Caco-2 (cell line): ENCODE results near the gene JPH2. TPM values are rescaled to one million over a fixed set of nuclear protein-coding genes. Genes with fewer than 3 reads are reported as not detected.

ENCODE experiments used
- BruUV-seq: library from RNA; stranded (reverse); fragments of 400-500 nt; replicated peaks from 2 replicates; lab custom pipeline; 2021; lab: Mats Ljungman, UMichigan
- CTCF ChIA-PET: fragments of 300-600 bp; sonication (Branson Sonifier 250); formaldehyde crosslinking; loops from one replicate; lab custom pipeline; 2022; ENCODE audit warnings: antibody characterized with exemption; lab: Charles Lee
- POLR2A ChIA-PET: fragments of 300-600 bp; sonication (Branson Sonifier 250); formaldehyde crosslinking; loops from one replicate; lab custom pipeline; 2022; ENCODE audit warnings: antibody characterized with exemption; lab: Charles Lee
- DNase-seq, 2 experiments: peaks; one replicate each; pipeline versions ENCODE4 v3.0.0 to v3.0.0-alpha.2; 2020 to 2022
- H3K27me3 ChIP-seq: replicated peaks from 2 replicates; pipeline ENCODE4 v1.6.0; 2011; ENCODE audit warnings: low read length; ENCODE audit not compliant: control insufficient read depth, insufficient read depth
- H3K36me3 ChIP-seq: 2 replicates; pipeline ENCODE4 v1.5.1; 2011; ENCODE audit warnings: low read length; ENCODE audit not compliant: control insufficient read depth, insufficient read depth
- H3K4me1 ChIP-seq: fragments of 250-450 bp; sonication (Bioruptor Pico); 2 replicates; pipeline ENCODE4 v1.5.1; 2020; ENCODE audit warnings: mild to moderate bottlenecking
- H3K4me3 ChIP-seq: 2 replicates; pipeline ENCODE4 v1.5.1; 2011; ENCODE audit warnings: low read depth, mild to moderate bottlenecking, control low read depth, low read length
- H3K9me3 ChIP-seq: fragments of 250-450 bp; sonication (Bioruptor Pico); 2 replicates; pipeline ENCODE4 v1.5.1; 2020; ENCODE audit warnings: mild to moderate bottlenecking, moderate library complexity
- H3K27ac Mint-ChIP-seq: one replicate; pipeline ENCODE4 v1.8.0; 2022; ENCODE audit warnings: mixed read lengths; ENCODE audit not compliant: unreplicated experiment
- H3K27me3 Mint-ChIP-seq: one replicate; pipeline ENCODE4 v1.8.0; 2022; ENCODE audit warnings: mixed read lengths; ENCODE audit not compliant: insufficient read depth, unreplicated experiment
- H3K36me3 Mint-ChIP-seq: one replicate; pipeline ENCODE4 v1.8.0; 2022; ENCODE audit warnings: mild to moderate bottlenecking, mixed read lengths; ENCODE audit not compliant: insufficient read depth, unreplicated experiment
- H3K4me1 Mint-ChIP-seq: one replicate; pipeline ENCODE4 v1.8.0; 2022; ENCODE audit warnings: low read depth, mixed read lengths; ENCODE audit not compliant: unreplicated experiment
- H3K4me3 Mint-ChIP-seq: one replicate; pipeline ENCODE4 v1.8.0; 2022; ENCODE audit warnings: mild to moderate bottlenecking, moderate library complexity, mixed read lengths; ENCODE audit not compliant: unreplicated experiment
- H3K9me3 Mint-ChIP-seq: one replicate; pipeline ENCODE4 v1.8.0; 2022; ENCODE audit warnings: mixed read lengths; ENCODE audit not compliant: unreplicated experiment
- CTCF ChIP-seq, 2 experiments: fragments of 200-600 bp in 1 of 2; IDR thresholded peaks; 1 replicate in 1 of 2; 2 replicates in 1 of 2; pipeline versions ENCODE4 v1.5.1 to v1.8.0; 2011 to 2022; ENCODE audit warnings: antibody characterized with exemption in 1 of 2, control low read depth in 1 of 2, inconsistent platforms in 1 of 2, low read depth in 1 of 2, low read length in 1 of 2, mild to moderate bottlenecking in 1 of 2, moderate library complexity in 1 of 2; ENCODE audit not compliant: insufficient read depth in 1 of 2, severe bottlenecking in 1 of 2, unreplicated experiment in 1 of 2
- intact Hi-C: fragments of 100-400 bp; cut with micrococcal nuclease; formaldehyde crosslinking; loops from one replicate; pipeline ENCODE4 v1.10.0; 2022; ENCODE audit not compliant: unreplicated experiment
- total RNA-seq: library from RNA; stranded (reverse); gene quantifications from 2 replicates; pipeline ENCODE4 v1.2.3, GENCODE V29; 2022

JPH2 gene
- total RNA-seq, 1 experiment from 2014 or later = 10.5 TPM

DNA sequence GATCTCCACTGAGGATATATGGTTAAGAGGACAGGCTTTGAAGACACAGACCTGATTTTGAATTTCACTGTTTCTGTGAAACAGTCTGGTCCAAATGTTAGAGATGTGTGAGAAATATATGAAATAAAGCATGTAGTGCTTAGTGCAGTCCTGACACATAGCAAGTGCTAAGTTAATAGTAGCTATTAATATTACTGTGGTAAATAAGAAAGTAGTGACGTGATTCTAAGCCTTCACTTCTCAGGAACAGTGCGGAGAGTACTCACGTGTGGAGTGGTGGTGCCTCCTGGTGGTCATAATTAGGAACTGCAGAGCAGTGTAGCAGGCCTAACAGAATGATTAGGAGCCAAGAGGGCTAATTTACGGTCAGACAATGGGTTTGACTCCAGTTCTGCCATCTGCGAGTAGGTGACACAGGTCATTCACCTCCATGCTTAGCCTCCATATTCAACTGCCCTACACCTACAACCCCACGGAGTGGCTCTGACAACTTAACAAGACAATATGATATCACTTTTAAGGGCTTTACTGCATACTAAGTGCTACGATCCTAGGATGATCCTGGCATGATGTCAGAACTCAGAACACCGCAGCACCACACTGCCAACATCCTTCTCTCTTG, 106.2 kb downstream of the JPH2 start:
- no peaks in the 10 kb centered on the region for H3K36me3 Mint-ChIP-seq
- no peak overlapping the region for H3K4me3 Mint-ChIP-seq
- ChIA-PET POLR2A (no interaction called here), CTCF (interaction anchor here (0.6 to 1.4 kb wide), 11 partner anchors 9 to 543 kb away, joined by 3 to 11 read pairs (median 5); no protein-coding TSS in a partner anchor)
- BruUV-seq = no TSS peak
- Histone ChIP-seq H3K4me3 (no peak overlapping the region), H3K9me3 (no peaks in the 10 kb centered on the region), H3K27me3 (no peaks in the 10 kb centered on the region), H3K36me3 (no peaks in the 10 kb centered on the region), H3K4me1 (no peaks in the 10 kb centered on the region)
- intact Hi-C loops = loop anchor here (1.0 kb wide), 5 partner anchors 24 to 631 kb away; no protein-coding TSS in a partner anchor
- TF ChIP-seq CTCF (IDR thresholded peaks at IDR 0.05; ENCODE audit: insufficient read depth in 1 of 2, low read depth in 1 of 2, low read length in 1 of 2, severe bottlenecking in 1 of 2, unreplicated experiment in 1 of 2) = peak; percentile 99 to 100
- H3K27me3 Mint-ChIP-seq = peaks cover 13% of the 10 kb centered on the region
- no peaks in the 10 kb centered on the region for H3K4me1 Mint-ChIP-seq
- peak; percentile 85 to 88 for DNase-seq
- H3K27ac Mint-ChIP-seq = no peak overlapping the region
- no peaks in the 10 kb centered on the region for H3K9me3 Mint-ChIP-seq

DNA sequence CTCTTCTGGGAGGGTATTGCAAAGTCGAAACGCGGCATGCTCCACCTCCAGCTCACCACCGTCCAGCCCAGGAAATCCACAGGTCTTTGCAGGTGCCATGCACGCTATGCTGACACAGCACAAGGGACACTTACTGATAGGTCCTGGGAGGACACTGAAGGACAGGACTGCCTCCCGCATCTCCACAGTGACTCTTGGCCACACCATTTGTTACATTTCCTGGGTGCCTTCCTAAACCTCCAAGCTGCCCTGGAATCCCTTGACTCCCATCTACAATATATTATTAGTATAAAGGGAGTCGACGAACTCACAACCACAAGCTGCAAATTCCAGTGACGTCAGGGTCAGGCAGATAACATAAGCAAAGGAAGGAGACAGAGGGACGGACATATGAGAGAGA, 106.9 kb downstream of the JPH2 start:
- no peaks in the 10 kb centered on the region for H3K27me3 ChIP-seq

GRCh38 chr20:44079291-44079690, 107.7 kb downstream of the JPH2 start:
- ChIA-PET CTCF (interaction anchor here (0.9 to 1.2 kb wide), 3 partner anchors 10 to 325 kb away, joined by 3 to 4 read pairs (median 3); no protein-coding TSS in a partner anchor), POLR2A (no interaction called here)

More for the DNA sequence above, 106.9 kb downstream of the JPH2 start:
- intact Hi-C loops = loop anchor here (1.0 kb wide), 5 partner anchors 24 to 631 kb away; no protein-coding TSS in a partner anchor
- H3K9me3 ChIP-seq = no peaks in the 10 kb centered on the region
- H3K4me3 ChIP-seq = no peak overlapping the region
- ChIA-PET POLR2A (no interaction called here), CTCF (interaction anchor here (0.6 to 1.4 kb wide), 12 partner anchors 9 to 542 kb away, joined by 3 to 11 read pairs (median 4); no protein-coding TSS in a partner anchor)
- Mint-ChIP-seq H3K27ac (no peak overlapping the region), H3K4me3 (no peak overlapping the region), H3K9me3 (no peaks in the 10 kb centered on the region), H3K36me3 (no peaks in the 10 kb centered on the region), H3K4me1 (no peaks in the 10 kb centered on the region), H3K27me3 (peaks cover 17% of the 10 kb centered on the region)
- H3K36me3 ChIP-seq = no peaks in the 10 kb centered on the region
- TF ChIP-seq CTCF (IDR thresholded peaks at IDR 0.05; ENCODE audit: insufficient read depth in 1 of 2, low read depth in 1 of 2, low read length in 1 of 2, severe bottlenecking in 1 of 2, unreplicated experiment in 1 of 2) = no peak
- peak in 1 of 2 experiments; percentile 36 for DNase-seq
- BruUV-seq = no TSS peak
- no peaks in the 10 kb centered on the region for H3K4me1 ChIP-seq

More at GRCh38 chr20:44079291-44079690, 107.7 kb downstream of the JPH2 start:
- Histone ChIP-seq H3K36me3 (no peaks in the 10 kb centered on the region), H3K4me3 (no peak overlapping the region), H3K9me3 (no peaks in the 10 kb centered on the region), H3K27me3 (no peaks in the 10 kb centered on the region), H3K4me1 (no peaks in the 10 kb centered on the region)
- peak in 1 of 2 experiments; percentile 41 for DNase-seq
- Mint-ChIP-seq H3K27ac (no peak overlapping the region), H3K27me3 (peaks cover 25% of the 10 kb centered on the region), H3K4me1 (no peaks in the 10 kb centered on the region), H3K36me3 (no peaks in the 10 kb centered on the region), H3K9me3 (no peaks in the 10 kb centered on the region), H3K4me3 (no peak overlapping the region)
- no peak for TF ChIP-seq CTCF (IDR thresholded peaks at IDR 0.05; ENCODE audit: insufficient read depth in 1 of 2, low read depth in 1 of 2, low read length in 1 of 2, severe bottlenecking in 1 of 2, unreplicated experiment in 1 of 2)
- no TSS peak for BruUV-seq
- intact Hi-C loops = no loop called here
